Sigmoid colon (tissue), 7 donors: Measurements from ENCODE around the gene RELN. TPM values are rescaled to one million over a fixed set of nuclear protein-coding genes. Genes with fewer than 3 reads are reported as not detected.

Experiments used
- DNase-seq: peaks from one replicate; pipeline ENCODE4 v3.0.0-alpha.2; 2019
- H3K27ac ChIP-seq, 4 donors: fragments of 200-600 bp; sonication (generic); one replicate each; pipeline ENCODE4 v1.5.1; 2016 to 2019; ENCODE audit warnings: mild to moderate bottlenecking in 1 of 4
- H3K27me3 ChIP-seq, 3 donors: fragments of 200-600 bp; sonication (generic); one replicate each; pipeline ENCODE4 v1.5.1; 2019; ENCODE audit warnings: mild to moderate bottlenecking in 1 of 3
- H3K36me3 ChIP-seq, 4 donors: fragments of 200-600 bp; sonication (generic); one replicate each; pipeline ENCODE4 v1.5.1; 2016 to 2019
- H3K4me1 ChIP-seq, 4 donors: fragments of 200-600 bp; sonication (generic); one replicate each; pipeline ENCODE4 v1.5.1; 2017 to 2019
- H3K4me3 ChIP-seq, 4 donors: fragments of 200-600 bp; sonication (generic); one replicate each; pipeline ENCODE4 v1.5.1; 2017 to 2019; ENCODE audit warnings: mild to moderate bottlenecking in 2 of 4, moderate library complexity in 1 of 4
- H3K9me3 ChIP-seq, 4 donors: fragments of 200-600 bp in 3 of 4; sonication (generic) in 3 of 4; one replicate each; pipeline versions ENCODE4 v1.5.1 to v1.6.1; 2013 to 2019
- CTCF ChIP-seq, 4 experiments: fragments of 450-650 bp in 3 of 4; fragments of 200-600 bp in 1 of 4; IDR thresholded peaks; one replicate each; pipeline ENCODE4 v1.5.1; 2016 to 2019; ENCODE audit warnings: antibody characterized with exemption in 4 of 4, mild to moderate bottlenecking in 3 of 4, moderate library complexity in 2 of 4
- EP300 ChIP-seq, 4 donors: sonication (generic); formaldehyde crosslinking; IDR thresholded peaks; one replicate each; pipeline ENCODE4 v1.6.1; 2017; ENCODE audit warnings: antibody characterized with exemption in 4 of 4
- POLR2A ChIP-seq, 2 donors: fragments of 450-650 bp; IDR thresholded peaks; one replicate each; pipeline ENCODE4 v1.6.1; 2016; ENCODE audit warnings: antibody characterized with exemption in 2 of 2, mild to moderate bottlenecking in 2 of 2, moderate library complexity in 2 of 2
- POLR2AphosphoS5 ChIP-seq, 4 donors: sonication (generic); formaldehyde crosslinking; IDR thresholded peaks; one replicate each; pipeline ENCODE4 v1.6.1; 2017; ENCODE audit warnings: antibody characterized with exemption in 4 of 4
- WGBS, 2 donors: extraction: QIAGEN DNeasy Blood & Tissue Kit; methylation state at CpG; one replicate each; pipeline ENCODE4 v1.1.7; 2013; 5-methylcytosine and 5-hydroxymethylcytosine counted together
- intact Hi-C: fragments of 100-400 bp; cut with DNase I; formaldehyde crosslinking; loops from one replicate; pipeline ENCODE4 v1.15.1; 2023
- polyA plus RNA-seq, 3 donors: library from polyadenylated mRNA; stranded (reverse); fragments of 200-250 nt; gene quantifications; one replicate each; pipeline ENCODE4 v1.2.3, GENCODE V29; 2013
- total RNA-seq, 4 donors: library from RNA; depleted of rRNA; stranded (reverse); fragments of >200 nt; gene quantifications; one replicate each; pipeline ENCODE4 v1.1.0, GENCODE V29; 2016
- donor health status: healthy with polysubstance abuse.
- donor health status: Bipolar disorder and iron deficiency.
- donor health status: healthy.

The RELN gene
- total and polyA plus RNA-seq, 7 donors = under 0.01 to 9.2 (median 4.3) TPM; not detected in 1

GRCh38 chr7:103879411-103879810 is 110.0 kb downstream of the RELN start:
- no peak for DNase-seq
- TF ChIP-seq CTCF (IDR thresholded peaks at IDR 0.05) = no peak
- no peak for TF ChIP-seq POLR2A (IDR thresholded peaks at IDR 0.05)
- no peak for TF ChIP-seq EP300 (IDR thresholded peaks at IDR 0.05)
- TF ChIP-seq POLR2AphosphoS5 (IDR thresholded peaks at IDR 0.05) = no peak
- intact Hi-C loops = no loop called here
- 66 to 82% methylated on average over 1 of the region's 1 CpG for WGBS, 2 donors
- Histone ChIP-seq H3K9me3 (no peaks in the 10 kb centered on the region), H3K27ac (no peak overlapping the region), H3K36me3 (no peaks in the 10 kb centered on the region), H3K4me1 (no peaks in the 10 kb centered on the region), H3K27me3 (no peaks in the 10 kb centered on the region), H3K4me3 (no peak overlapping the region)

GRCh38 chr7:103877565-103877964 is 111.9 kb downstream of the RELN start:
- TF ChIP-seq POLR2AphosphoS5 (IDR thresholded peaks at IDR 0.05) (no peak), POLR2A (IDR thresholded peaks at IDR 0.05) (no peak), EP300 (IDR thresholded peaks at IDR 0.05) (no peak), CTCF (IDR thresholded peaks at IDR 0.05) (no peak)
- H3K27me3 ChIP-seq = no peaks in the 10 kb centered on the region
- H3K4me3 ChIP-seq = no peak overlapping the region
- DNase-seq = no peak
- no peaks in the 10 kb centered on the region for H3K9me3 ChIP-seq
- 65 to 86% methylated on average over 3 of the region's 3 CpGs for WGBS, 2 donors
- intact Hi-C loops = no loop called here
- no peak overlapping the region for H3K27ac ChIP-seq
- H3K4me1 ChIP-seq = no peaks in the 10 kb centered on the region
- H3K36me3 ChIP-seq = no peaks in the 10 kb centered on the region

GRCh38 chr7:103875718-103876117 is 113.7 kb downstream of the RELN start:
- no peaks in the 10 kb centered on the region for H3K27me3 ChIP-seq
- no peaks in the 10 kb centered on the region for H3K36me3 ChIP-seq
- H3K9me3 ChIP-seq = no peaks in the 10 kb centered on the region
- no peak overlapping the region for H3K4me3 ChIP-seq
- intact Hi-C loops = no loop called here
- no peak for DNase-seq
- TF ChIP-seq EP300 (IDR thresholded peaks at IDR 0.05) (no peak), POLR2AphosphoS5 (IDR thresholded peaks at IDR 0.05) (no peak), POLR2A (IDR thresholded peaks at IDR 0.05) (no peak), CTCF (IDR thresholded peaks at IDR 0.05) (no peak)
- H3K4me1 ChIP-seq = no peaks in the 10 kb centered on the region
- no peak overlapping the region for H3K27ac ChIP-seq

GRCh38 chr7:103871473-103871872 is 118.0 kb downstream of the RELN start:
- Histone ChIP-seq H3K36me3 (no peaks in the 10 kb centered on the region), H3K4me3 (no peak overlapping the region), H3K4me1 (no peaks in the 10 kb centered on the region), H3K9me3 (no peaks in the 10 kb centered on the region), H3K27ac (no peak overlapping the region), H3K27me3 (no peaks in the 10 kb centered on the region)
- 70 to 93% methylated on average over 2 of the region's 2 CpGs for WGBS, 2 donors
- no peak for DNase-seq
- intact Hi-C loops = no loop called here
- TF ChIP-seq CTCF (IDR thresholded peaks at IDR 0.05) = no peak
- TF ChIP-seq POLR2A (IDR thresholded peaks at IDR 0.05) = no peak
- TF ChIP-seq EP300 (IDR thresholded peaks at IDR 0.05) = no peak
- no peak for TF ChIP-seq POLR2AphosphoS5 (IDR thresholded peaks at IDR 0.05)

DNA sequence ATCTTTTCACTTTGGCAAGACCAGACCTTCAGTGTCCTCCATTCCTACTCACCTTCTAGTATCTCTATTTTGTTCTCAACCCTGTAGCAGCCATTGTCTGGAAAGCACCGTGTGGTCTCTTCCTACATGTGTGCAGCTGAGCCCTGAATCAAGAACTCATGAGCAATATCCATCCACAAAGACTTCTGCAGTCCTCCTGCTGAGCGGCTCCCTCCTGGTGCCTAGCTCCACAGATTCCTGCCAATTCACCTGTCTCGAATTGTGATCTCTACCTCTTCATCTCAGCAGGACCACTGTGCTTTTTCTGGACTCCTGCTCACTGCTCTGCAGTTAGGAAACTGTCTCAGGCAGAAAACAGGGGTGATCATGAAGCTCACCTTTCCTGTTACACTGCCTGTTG is 118.8 kb downstream of the RELN start:
- Histone ChIP-seq H3K27me3 (no peaks in the 10 kb centered on the region), H3K4me3 (no peak overlapping the region), H3K4me1 (no peaks in the 10 kb centered on the region), H3K36me3 (no peaks in the 10 kb centered on the region), H3K9me3 (no peaks in the 10 kb centered on the region), H3K27ac (no peak overlapping the region)
- TF ChIP-seq POLR2A (IDR thresholded peaks at IDR 0.05) = no peak
- no peak for TF ChIP-seq CTCF (IDR thresholded peaks at IDR 0.05)
- TF ChIP-seq EP300 (IDR thresholded peaks at IDR 0.05) = no peak
- no peak for TF ChIP-seq POLR2AphosphoS5 (IDR thresholded peaks at IDR 0.05)
- WGBS, 2 donors = 60 to 72% methylated on average over 3 of the region's 3 CpGs
- no peak for DNase-seq
- intact Hi-C loops = no loop called here
